HuH-7 (cell line): ENCODE measurements around the gene MLYCD.

Source experiments
- DNase-seq: peaks from one replicate; pipeline ENCODE4 v3.0.0; 2011; ENCODE audit warnings: low spot score

Gene MLYCD

DNA sequence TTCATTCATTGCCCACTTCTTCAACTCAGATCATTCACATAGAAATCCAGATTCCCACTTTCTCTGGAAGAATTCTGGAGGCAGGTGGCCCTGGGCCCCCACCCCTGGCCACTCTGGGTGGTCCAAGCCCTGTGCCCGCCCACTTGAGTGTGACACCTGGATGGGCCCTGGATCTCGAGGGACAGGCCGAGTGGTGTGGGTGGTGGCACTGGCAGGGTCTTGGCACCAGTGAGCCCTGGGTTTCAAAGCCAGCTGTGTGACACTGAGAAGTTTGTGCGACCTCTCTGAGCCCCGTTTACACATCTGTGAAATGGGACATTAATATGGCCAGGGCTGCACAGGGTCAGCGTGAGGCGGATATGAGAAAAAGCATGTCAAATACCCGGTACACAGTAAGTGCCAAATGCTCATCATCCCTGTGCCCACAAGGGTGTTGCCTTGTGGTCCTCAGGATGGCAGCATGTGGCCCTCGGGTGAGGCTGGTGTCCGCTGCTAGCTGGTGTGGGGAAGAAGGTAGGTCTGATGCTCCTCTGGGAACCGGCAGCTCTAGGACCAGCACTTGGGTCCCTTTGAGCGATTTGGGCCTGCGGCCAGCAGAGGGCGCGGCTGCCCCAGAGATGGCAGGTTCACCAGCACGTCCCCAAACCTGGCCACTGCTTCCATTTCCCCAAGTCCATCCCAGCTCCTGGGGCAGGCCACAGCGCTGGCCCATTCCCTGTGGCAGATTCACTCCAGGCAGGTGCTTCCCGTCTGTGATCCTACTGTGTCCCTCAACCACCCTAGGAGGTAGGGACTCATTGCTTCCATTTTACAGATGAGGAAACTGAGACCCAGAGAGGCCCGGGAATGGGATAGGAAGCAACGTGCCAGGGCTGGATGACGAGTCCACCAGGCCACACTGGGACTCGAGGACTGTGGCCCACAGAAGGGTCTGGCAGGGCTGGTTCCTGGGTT lies 57.7 kb downstream of the MLYCD start:
- peak; percentile 91 for DNase-seq

DNA sequence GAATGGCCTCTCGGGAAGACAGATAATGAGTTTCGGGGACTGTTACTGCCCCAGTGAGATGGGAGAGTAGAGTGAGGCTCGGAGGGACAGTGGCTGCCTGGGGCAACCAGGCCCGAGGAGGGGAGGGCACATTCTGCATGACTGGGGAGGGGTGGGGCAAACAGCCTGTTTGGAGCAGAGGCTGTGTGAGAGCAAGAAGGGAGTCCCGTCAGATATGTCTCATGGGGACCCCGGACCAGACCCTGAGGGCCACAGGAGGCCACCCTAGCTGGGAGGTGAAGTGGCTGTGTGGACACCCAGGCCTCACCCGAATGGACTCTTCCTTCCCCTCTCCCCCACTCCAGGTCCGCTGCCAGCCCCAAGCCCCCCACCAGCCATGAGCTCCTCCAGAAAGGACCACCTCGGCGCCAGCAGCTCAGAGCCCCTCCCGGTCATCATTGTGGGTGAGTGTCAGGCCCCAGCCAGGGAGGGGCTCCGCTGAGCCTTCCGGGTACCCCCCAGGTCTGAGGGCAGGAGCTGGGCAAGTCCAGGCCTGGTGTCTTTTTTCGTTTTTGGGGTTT lies 58.5 kb downstream of the MLYCD start:
- DNase-seq = no peak

DNA sequence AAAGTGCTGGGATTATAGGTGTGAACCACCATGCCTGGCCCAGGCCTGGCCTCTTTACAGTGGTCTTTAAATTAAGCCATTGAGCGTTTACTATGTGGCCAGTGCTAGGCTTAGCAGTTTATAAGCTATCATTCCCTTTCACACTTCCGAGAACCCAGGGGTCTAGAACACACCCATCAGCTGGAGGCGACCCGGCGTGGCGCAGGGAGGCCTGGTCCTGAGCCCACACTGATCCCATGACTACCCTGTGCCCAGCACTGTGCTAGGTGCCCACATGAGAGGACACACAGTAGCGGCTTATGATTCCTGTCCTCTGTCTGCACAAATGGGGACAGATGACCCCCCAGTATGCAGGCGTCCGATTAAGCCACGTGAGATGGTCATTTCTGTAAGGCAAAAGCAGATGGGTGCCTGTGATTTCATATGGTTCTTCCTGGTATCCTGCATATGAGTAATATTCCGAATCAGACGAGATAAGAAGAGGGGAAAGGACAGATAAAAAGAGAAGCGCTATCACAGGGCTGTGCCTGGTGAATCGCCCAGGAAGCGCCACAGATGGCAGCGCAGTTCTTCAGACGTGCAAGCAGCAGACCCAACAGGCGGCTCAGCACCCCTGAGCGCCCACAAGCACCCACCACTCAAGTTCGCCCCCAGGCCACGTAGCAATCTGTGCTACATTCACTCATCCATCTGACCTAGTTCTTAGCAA lies 59.4 kb downstream of the MLYCD start:
- no peak for DNase-seq

- no peak for DNase-seq
Observed at GRCh38 chr16:83958846-83959565, 60.1 kb downstream of the MLYCD start.

GRCh38 chr16:83959656-83960434 lies 60.9 kb downstream of the MLYCD start:
- no peak for DNase-seq

DNA sequence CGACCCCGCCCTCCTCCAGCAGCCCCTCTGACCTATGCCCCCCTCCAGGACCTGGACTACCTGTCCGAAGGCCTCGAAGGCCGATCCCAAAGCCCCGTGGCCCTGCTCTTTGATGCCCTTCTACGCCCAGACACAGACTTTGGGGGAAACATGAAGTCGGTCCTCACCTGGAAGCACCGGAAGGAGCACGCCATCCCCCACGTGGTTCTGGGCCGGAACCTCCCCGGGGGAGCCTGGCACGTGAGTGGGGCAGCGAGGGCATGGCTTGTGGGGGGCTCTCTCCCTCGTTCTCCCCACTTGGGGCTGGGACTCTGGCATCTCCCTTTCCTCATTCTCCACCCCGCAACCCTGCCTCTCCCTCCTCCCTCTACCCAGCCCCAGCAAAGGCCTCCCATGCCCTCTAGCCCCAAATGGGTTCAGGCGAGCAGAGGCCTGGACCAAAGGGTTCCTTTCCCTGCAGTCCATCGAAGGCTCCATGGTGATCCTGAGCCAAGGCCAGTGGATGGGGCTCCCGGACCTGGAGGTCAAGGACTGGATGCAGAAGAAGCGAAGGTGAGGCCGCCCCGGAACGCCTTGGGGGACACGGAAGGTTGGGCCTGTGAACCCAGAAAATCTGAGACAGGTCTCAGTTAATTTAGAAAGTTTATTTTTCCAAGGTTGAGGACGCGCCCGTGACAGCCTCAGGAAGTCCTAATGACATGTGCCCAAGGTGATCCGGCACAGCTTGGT lies 61.8 kb downstream of the MLYCD start:
- DNase-seq = no peak

DNA sequence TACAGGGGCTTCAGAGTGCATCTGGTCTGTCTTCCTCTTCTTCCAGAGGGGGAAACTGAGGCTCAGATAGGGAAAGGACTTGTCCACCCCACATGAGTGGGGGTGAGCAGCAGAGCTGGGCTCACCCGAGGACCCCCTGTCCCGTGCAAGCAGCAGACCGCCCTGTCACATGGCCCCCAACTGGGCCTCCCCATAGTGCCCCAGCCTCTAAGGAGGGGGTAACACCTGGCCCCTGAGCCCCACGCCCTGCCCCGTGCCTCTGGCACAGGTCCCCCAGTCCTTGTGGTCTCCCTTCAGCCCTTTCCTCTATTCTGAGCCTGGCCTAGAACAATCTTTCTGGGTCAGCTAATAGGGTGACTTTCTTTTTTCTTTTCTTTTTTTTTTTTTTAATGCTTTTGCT lies 62.7 kb downstream of the MLYCD start:
- DNase-seq = no peak

GRCh38 chr16:83963277-83964119 lies 64.6 kb downstream of the MLYCD start:
- no peak for DNase-seq

DNA sequence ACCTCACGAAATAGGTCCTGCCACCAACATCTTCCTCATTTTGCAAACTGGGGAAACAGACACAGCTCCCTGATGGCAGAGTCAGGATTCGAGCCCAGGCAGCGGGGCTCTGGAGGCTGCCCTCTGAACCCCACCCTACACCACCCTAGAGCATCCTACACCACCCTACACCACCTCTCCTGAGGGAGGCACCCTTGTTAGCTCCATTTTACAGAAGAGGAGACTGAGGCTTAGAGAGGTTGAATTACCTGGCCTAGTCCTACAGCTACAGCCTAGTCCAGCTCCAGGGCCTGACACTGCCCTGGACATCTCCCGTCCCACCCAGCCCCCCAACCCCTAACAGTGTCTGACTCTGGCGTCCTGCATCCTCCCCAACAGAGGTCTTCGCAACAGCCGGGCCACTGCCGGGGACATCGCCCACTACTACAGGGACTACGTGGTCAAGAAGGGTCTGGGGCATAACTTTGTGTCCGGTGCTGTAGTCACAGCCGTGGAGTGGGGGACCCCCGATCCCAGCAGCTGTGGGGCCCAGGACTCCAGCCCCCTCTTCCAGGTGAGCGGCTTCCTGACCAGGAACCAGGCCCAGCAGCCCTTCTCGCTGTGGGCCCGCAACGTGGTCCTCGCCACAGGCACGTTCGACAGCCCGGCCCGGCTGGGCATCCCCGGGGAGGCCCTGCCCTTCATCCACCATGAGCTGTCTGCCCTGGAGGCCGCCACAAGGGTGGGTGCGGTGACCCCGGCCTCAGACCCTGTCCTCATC lies 65.9 kb downstream of the MLYCD start:
- DNase-seq = no peak

DNA sequence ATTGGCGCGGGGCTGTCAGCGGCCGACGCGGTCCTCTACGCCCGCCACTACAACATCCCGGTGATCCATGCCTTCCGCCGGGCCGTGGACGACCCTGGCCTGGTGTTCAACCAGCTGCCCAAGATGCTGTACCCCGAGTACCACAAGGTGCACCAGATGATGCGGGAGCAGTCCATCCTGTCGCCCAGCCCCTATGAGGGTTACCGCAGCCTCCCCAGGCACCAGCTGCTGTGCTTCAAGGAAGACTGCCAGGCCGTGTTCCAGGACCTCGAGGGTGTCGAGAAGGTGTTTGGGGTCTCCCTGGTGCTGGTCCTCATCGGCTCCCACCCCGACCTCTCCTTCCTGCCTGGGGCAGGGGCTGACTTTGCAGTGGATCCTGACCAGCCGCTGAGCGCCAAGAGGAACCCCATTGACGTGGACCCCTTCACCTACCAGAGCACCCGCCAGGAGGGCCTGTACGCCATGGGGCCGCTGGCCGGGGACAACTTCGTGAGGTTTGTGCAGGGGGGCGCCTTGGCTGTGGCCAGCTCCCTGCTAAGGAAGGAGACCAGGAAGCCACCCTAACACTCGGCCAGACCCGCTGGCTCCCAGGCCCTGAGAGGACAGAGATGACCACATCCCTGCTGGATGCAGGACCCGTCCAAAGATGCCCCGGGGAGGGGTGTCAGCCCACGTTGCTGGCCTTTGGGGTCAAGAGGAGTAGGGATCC lies 66.7 kb downstream of the MLYCD start:
- DNase-seq = no peak

GRCh38 chr16:83966153-83966696 lies 67.3 kb downstream of the MLYCD start:
- no peak for DNase-seq

DNA sequence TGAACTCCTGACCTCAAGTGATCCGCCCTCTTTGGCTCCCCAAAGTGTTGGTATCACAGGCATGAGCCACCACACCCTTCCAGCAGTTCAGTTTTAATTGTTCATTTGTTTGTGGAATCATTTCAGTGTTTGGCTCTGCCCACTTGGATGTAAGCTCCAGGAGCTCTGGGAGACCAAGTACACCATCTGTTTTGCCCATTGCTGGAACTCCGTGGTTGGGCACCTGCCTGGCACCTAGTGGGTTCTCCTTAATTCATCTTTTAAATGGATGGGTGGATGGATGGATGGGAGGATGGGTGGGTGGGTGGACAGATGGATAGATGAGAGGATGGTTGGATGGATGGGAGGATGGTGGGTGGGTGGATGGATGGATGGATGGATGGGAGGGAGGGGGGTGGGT lies 68.2 kb downstream of the MLYCD start:
- no peak for DNase-seq

- no peak for DNase-seq
Observed at GRCh38 chr16:83967838-83968305, 69.0 kb downstream of the MLYCD start, which contains the start of gene NECAB2. TSS of gene NECAB2 (plus strand) at chr16:83968244. CDS start at chr16:83968649, 405 bp downstream.

GRCh38 chr16:83968306-83968851 lies 69.5 kb downstream of the MLYCD start:
- DNase-seq = no peak

DNA sequence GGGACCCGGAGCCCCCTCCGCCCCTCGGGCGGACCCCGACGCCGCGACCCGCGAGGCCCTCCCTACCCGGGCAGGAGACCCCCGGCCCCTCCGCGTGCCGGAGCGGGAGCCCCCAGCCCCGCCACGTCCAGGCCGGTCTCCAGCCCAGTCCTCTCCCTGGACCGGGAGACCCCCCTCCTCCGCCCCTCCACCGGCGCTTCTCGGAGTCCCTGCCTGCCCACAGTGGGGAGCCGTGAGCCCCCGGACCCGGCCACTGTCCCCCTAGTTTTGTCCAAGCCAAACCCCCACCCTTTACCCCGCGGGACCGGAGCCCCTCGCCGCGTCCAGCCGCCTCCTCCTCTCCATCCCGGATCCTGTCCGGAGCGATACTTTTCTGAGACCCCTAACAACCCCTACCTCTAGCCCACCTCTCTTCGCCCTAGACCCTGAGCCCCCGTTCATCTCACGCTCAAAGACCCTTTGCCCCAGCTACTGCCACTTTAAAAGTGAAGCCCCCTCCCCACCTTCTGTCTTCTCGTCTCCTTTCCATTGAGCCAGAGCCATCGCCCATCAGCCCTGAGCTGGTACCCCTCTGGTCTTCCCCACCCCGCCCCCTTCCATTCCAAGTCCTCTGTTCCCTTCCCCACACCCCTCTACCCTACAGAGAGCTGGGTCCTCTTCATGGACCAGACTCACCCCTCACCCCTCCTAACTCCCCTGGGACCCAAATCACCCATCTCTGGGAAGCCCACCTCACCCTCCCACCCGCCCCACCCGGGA lies 70.2 kb downstream of the MLYCD start:
- DNase-seq = no peak

DNA sequence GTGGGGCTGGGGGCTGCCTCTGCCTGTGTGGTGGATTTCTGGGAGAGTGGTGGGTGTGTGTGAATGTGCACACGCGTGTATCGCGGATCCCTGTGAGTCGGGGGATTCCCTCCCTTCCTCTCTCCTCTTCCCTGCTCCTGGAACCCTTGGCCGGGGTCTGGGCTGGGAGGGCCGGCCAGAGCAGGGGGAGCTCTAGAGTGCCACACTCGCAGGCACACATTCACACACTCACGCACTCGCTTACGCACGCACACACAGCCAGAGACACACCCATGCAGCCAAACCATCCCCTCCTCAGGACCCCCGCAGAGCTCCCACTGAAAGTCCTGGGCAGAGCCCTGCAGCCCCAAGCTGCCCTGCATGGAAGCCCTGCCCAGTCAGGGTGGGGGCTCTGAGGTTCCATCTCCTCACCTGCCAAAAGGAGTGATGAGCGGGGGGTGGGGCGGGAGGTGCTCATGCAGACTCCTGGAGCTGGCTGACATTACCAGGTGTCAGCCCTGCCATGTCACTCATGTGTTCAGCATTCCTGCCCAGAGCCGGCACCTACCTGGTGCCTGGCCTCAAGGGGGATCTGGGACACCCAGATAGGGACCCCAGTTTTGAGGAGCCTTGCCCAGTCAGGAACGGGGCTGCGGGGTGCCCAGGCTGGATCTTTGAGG lies 71.0 kb downstream of the MLYCD start:
- DNase-seq = no peak
